K562 (cell line): Measurements from ENCODE around the gene ZC3H7B. TPM values are rescaled to one million over a fixed set of nuclear protein-coding genes. Genes with fewer than 3 reads are reported as not detected.

Experiments
- ARID1B ChIP-seq: fragments of 450-650 bp; IDR thresholded peaks from 2 replicates; pipeline ENCODE4 v1.6.1; 2016; ENCODE audit warnings: antibody characterized with exemption, mild to moderate bottlenecking, inconsistent platforms
- BCOR ChIP-seq: fragments of 450-650 bp; IDR thresholded peaks from 2 replicates; pipeline ENCODE4 v1.6.1; 2016
- CUX1 ChIP-seq: fragments of 200-800 bp; sonication (Bioruptor generic); IDR thresholded peaks from 2 replicates; pipeline ENCODE4 v1.6.1; 2016; ENCODE audit warnings: missing genetic modification characterization, missing compliant biosample characterization
- FOXO4 ChIP-seq: fragments of 450-650 bp; formaldehyde crosslinking; IDR thresholded peaks from 2 replicates; pipeline ENCODE4 v1.4.0; 2020; ENCODE audit warnings: mild to moderate bottlenecking, moderate library complexity
- HMBOX1 ChIP-seq: sonication (generic); IDR thresholded peaks from 2 replicates; pipeline ENCODE4 v1.6.1; 2016
- MAX ChIP-seq: sonication (generic); formaldehyde crosslinking; IDR thresholded peaks from 2 replicates; pipeline ENCODE4 v1.9.0; 2022; ENCODE audit warnings: mild to moderate bottlenecking, missing genetic modification reagents
- SMARCB1 ChIP-seq: IDR thresholded peaks from 2 replicates; pipeline ENCODE4 v1.6.1; 2011; ENCODE audit warnings: improper control_type of control experiment, low read depth; ENCODE audit not compliant: insufficient read length
- SRSF9 ChIP-seq: fragments of 200-400 bp; formaldehyde crosslinking; IDR thresholded peaks from 2 replicates; pipeline ENCODE4 v1.6.1; 2017; ENCODE audit warnings: low read depth, low read length, borderline replicate concordance
- TBL1XR1 ChIP-seq, 2 experiments: IDR thresholded peaks; 2 replicates each; pipeline ENCODE4 v1.6.1; 2012; ENCODE audit warnings: improper control_type of control experiment in 2 of 2, low read length in 2 of 2, mild to moderate bottlenecking in 1 of 2
- ZNF184 ChIP-seq: sonication (generic); formaldehyde crosslinking; IDR thresholded peaks from 2 replicates; pipeline ENCODE4 v1.5.0; 2020; ENCODE audit warnings: missing genetic modification reagents
- ZNF217 ChIP-seq: sonication (generic); formaldehyde crosslinking; IDR thresholded peaks from 2 replicates; pipeline ENCODE4 v1.8.0; 2022; ENCODE audit warnings: mild to moderate bottlenecking, missing genetic modification reagents
- ZNF23 ChIP-seq: fragments of 250-450 bp; sonication (Bioruptor Pico); IDR thresholded peaks from 2 replicates; pipeline ENCODE4 v1.4.0; 2020; ENCODE audit warnings: mild to moderate bottlenecking
- ZNF263 ChIP-seq: sonication (generic); formaldehyde crosslinking; IDR thresholded peaks from 2 replicates; pipeline ENCODE4 v1.8.0; 2022; ENCODE audit warnings: mild to moderate bottlenecking, missing genetic modification reagents, borderline replicate concordance
- ZNF449 ChIP-seq: fragments of 250-450 bp; sonication (Bioruptor Pico); IDR thresholded peaks from 2 replicates; pipeline ENCODE4 v1.8.0; 2022; ENCODE audit warnings: moderate library complexity, mild to moderate bottlenecking, inconsistent platforms
- ZNF512 ChIP-seq: IDR thresholded peaks from 2 replicates; pipeline ENCODE4 v1.6.1; 2016; ENCODE audit warnings: missing genetic modification characterization, missing compliant biosample characterization
- ZNF75A ChIP-seq: fragments of 450-650 bp; formaldehyde crosslinking; IDR thresholded peaks from 2 replicates; pipeline ENCODE4 v1.4.0; 2020; ENCODE audit warnings: mild to moderate bottlenecking
- polyA plus RNA-seq, 8 experiments: library from polyadenylated mRNA; depleted of rRNA in 4 of 8; stranded (reverse) in 5 of 8; unstranded in 3 of 8; fragments of >200 nt; fragmentation: Nextera tagmentation in 2 of 8; fragmentation: Illumina TruSeq in 1 of 8; extraction: Ambion mirVana in 2 of 8; extraction: Trizol in 1 of 8; gene quantifications; 2 replicates each; pipeline versions ENCODE4 v1.2.1 to v1.2.3, GENCODE V29; 2011 to 2014; ENCODE audit warnings: inconsistent platforms in 1 of 8, missing spikeins in 1 of 8
- total RNA-seq, 7 experiments: library from RNA; depleted of rRNA in 6 of 7; stranded (reverse); fragments of >200 nt in 6 of 7; fragmentation: Illumina TruSeq in 2 of 7; extraction: Trizol in 2 of 7; gene quantifications; 2 replicates each; pipeline versions ENCODE4 v1.2.1 to v1.2.3, GENCODE V29; 2011 to 2021; ENCODE audit warnings: low replicate concordance in 1 of 7

Gene ZC3H7B
- total and polyA plus RNA-seq, 9 of the 15 experiments (the other 6 are each of a cell fraction or from before 2014, with no cell fraction given), result 0.07 to 49.8 (median 26.8) TPM

DNA sequence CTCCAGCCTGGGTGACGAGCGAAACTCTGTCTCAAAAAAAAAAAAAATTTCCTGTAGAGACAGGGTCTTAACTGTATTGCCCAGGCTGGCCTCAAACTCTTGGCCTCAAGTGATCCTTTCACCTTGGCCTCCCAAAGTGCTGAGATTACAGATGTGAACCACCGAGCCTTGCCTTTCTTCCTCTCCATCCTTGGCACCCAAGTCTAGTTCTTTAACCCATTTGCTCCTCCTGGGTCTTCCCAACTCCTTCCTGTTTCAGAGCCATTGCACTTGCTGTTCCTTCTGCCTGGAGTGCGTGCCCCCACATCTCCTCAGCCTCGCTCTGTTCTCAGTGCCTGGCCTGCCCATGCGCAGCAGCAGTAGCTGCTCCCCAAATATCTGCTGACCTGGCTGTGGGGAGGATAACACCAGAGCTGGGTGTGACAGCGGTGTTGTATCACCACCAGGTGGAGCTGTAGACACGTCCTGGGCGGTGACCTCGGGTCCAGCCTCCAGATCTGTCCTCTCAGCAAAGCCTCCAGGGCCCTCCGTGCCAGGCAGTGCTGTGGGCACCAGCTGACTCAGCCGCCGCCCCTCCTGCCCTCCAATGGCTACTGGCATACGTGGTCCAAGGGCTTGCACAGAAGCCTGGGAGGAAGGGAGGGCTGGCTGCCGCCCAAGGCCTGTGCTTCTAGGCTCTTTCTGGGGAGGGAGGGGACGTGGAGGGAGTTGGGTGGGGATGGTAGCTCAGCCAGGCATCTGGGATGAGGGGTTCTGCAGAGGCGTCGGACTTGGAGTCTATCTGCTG, 102.4 kb downstream of the ZC3H7B start (continued):
- TF ChIP-seq MAX (CRISPR knock-in tag) (no peak), SMARCB1 (no peak), ZNF449 (CRISPR knock-in tag) (no peak), ZNF263 (CRISPR knock-in tag) (0 out of 2 replicates have a peak, but pooled peaks have one; percentile 13), ZNF23 (CRISPR knock-in tag) (no peak), TBL1XR1 (IDR thresholded peaks at IDR 0.05; ENCODE audit: low read length in 2 of 2) (no peak), SRSF9 (no peak), CUX1 (no peak), ZNF512 (tag) (no peak), ZNF75A (CRISPR knock-in tag) (no peak), BCOR (no peak), HMBOX1 (no peak), FOXO4 (CRISPR knock-in tag) (no peak), ZNF217 (CRISPR knock-in tag) (no peak), ZNF184 (no peak), ARID1B (no peak)
